Prostate gland (tissue), 2 donors: ENCODE data around the gene C1orf210.

Source experiments
- CTCF ChIP-seq, 4 experiments: fragments of 200-600 bp in 2 of 4; fragments of 450-650 bp in 2 of 4; sonication (generic) in 2 of 4; IDR thresholded peaks; 1 replicate in 3 of 4; 2 replicates in 1 of 4; pipeline ENCODE4 v1.5.1; 2016 to 2019; ENCODE audit warnings: antibody characterized with exemption in 4 of 4, mild to moderate bottlenecking in 2 of 4, moderate library complexity in 2 of 4
- POLR2A ChIP-seq: fragments of 450-650 bp; IDR thresholded peaks from one replicate; pipeline ENCODE4 v1.6.1; 2016; ENCODE audit warnings: antibody characterized with exemption, mild to moderate bottlenecking
- POLR2AphosphoS5 ChIP-seq: sonication (generic); formaldehyde crosslinking; IDR thresholded peaks from one replicate; pipeline ENCODE4 v1.6.1; 2017; ENCODE audit warnings: antibody characterized with exemption

GRCh38 chr1:43269627-43270375, 15.6 kb downstream of the C1orf210 start, which contains the start of gene TMEM125:
- TF ChIP-seq POLR2A (no peak), CTCF (IDR thresholded peaks at IDR 0.05) (no peak), POLR2AphosphoS5 (peak; percentile 42)
